K562 (cell line): ENCODE results near the gene SLC6A8. TPM values are rescaled to one million over a fixed set of nuclear protein-coding genes. Genes with fewer than 3 reads are reported as not detected.
A peak's percentile ranks its signal among the peaks of the same experiment; 100 is the strongest.

Experiments
- ATAC-seq: fragments of 200-7000 bp; cut with Tn5 transposase; 3 replicates; pipeline ENCODE4 v1.9.1; 2020; ENCODE audit warnings: moderate library complexity
- BruUV-seq: library from RNA; stranded (reverse); fragments of 400-500 nt; replicated peaks from 2 replicates; lab custom pipeline; 2021; lab: Mats Ljungman, UMichigan
- CTCF ChIA-PET: fragments of 300-600 bp; formaldehyde crosslinking; extraction: SDS; loops from one replicate; lab custom pipeline; 2021; ENCODE audit warnings: low intra/inter-chr PET ratio; lab: Yijun Ruan, JAX
- POLR2A ChIA-PET: fragments of 300-600, 350-650 bp; sonication (Branson Sonifier 250); formaldehyde crosslinking; extraction: SDS; loops from one replicate; lab custom pipeline; 2021; ENCODE audit warnings: antibody characterized with exemption, inconsistent platforms; lab: Yijun Ruan, JAX
- DNase-seq, 4 experiments: peaks; one replicate each; pipeline versions ENCODE4 v3.0.0 to v3.0.0-alpha.2; 2011 to 2018; ENCODE audit warnings: low spot score in 3 of 4, mixed read lengths in 3 of 4; ENCODE audit errors: extremely low read depth in 1 of 4
- FAIRE-seq: peaks from 2 replicates; lab custom pipeline; 2011; peaks lifted over from hg19 to GRCh38; lab: Jason Lieb, UNC
- H2AFZ ChIP-seq: 2 replicates; pipeline ENCODE4 v1.6.0; 2011; ENCODE audit warnings: low read depth, low read length, control low read depth, inconsistent platforms
- H3K27ac ChIP-seq: fragments of 200-600 bp; 3 replicates; pipeline ENCODE4 v1.8.0; 2011; ENCODE audit warnings: low read depth, mild to moderate bottlenecking, control low read depth, inconsistent platforms, low read length, moderate library complexity, mixed read lengths; ENCODE audit errors: extremely low read depth
- H3K27me3 ChIP-seq, 2 experiments: fragments of 300-600 bp in 1 of 2; 2 replicates in 1 of 2; 3 replicates in 1 of 2; pipeline versions ENCODE4 v1.6.0 to v1.8.0; 2011; ENCODE audit warnings: inconsistent platforms in 2 of 2, low read length in 2 of 2, mild to moderate bottlenecking in 1 of 2, mixed read lengths in 1 of 2, moderate library complexity in 1 of 2; ENCODE audit not compliant: control insufficient read depth in 2 of 2, insufficient read depth in 2 of 2
- H3K36me3 ChIP-seq: fragments of 300-600 bp; 3 replicates; pipeline ENCODE4 v1.8.0; 2011; ENCODE audit warnings: mild to moderate bottlenecking, low read length, inconsistent platforms; ENCODE audit not compliant: control insufficient read depth, insufficient read depth
- H3K4me1 ChIP-seq, 2 experiments: fragments of 200-600 bp in 1 of 2; replicated peaks in 1 of 2; 2 replicates in 1 of 2; 3 replicates in 1 of 2; pipeline versions ENCODE4 v1.5.1 to v1.8.0; 2011; ENCODE audit warnings: inconsistent platforms in 2 of 2, low read length in 2 of 2, mild to moderate bottlenecking in 1 of 2, mixed read lengths in 1 of 2, moderate library complexity in 1 of 2; ENCODE audit not compliant: control insufficient read depth in 2 of 2, insufficient read depth in 2 of 2
- H3K4me2 ChIP-seq: 2 replicates; pipeline ENCODE4 v1.6.1; 2011; ENCODE audit warnings: low read length, control low read depth, inconsistent platforms, mixed read lengths; ENCODE audit not compliant: insufficient read depth
- H3K4me3 ChIP-seq: fragments of 200-600 bp; sonication (generic), shearing (Covaris generic); 2 replicates; pipeline ENCODE4 v1.5.1; 2016; ENCODE audit warnings: control low read depth, inconsistent platforms
- H3K79me2 ChIP-seq: fragments of 200-600 bp; 3 replicates; pipeline ENCODE4 v1.8.0; 2011; ENCODE audit warnings: low read length, inconsistent platforms; ENCODE audit not compliant: control insufficient read depth, insufficient read depth
- H3K9ac ChIP-seq, 2 experiments: 2 replicates each; pipeline versions ENCODE4 v1.6.0 to v1.6.1; 2011; ENCODE audit warnings: low read depth in 2 of 2, low read length in 2 of 2, control low read depth in 1 of 2, inconsistent platforms in 1 of 2, mild to moderate bottlenecking in 1 of 2, mixed read lengths in 1 of 2; ENCODE audit not compliant: insufficient read depth in 1 of 2
- H3K9me1 ChIP-seq: one replicate; pipeline ENCODE4 v1.6.0; 2011; ENCODE audit warnings: inconsistent platforms, mild to moderate bottlenecking, low read length, moderate library complexity; ENCODE audit not compliant: control insufficient read depth, insufficient read depth
- H3K9me3 ChIP-seq: replicated peaks from 2 replicates; pipeline ENCODE4 v1.5.1; 2011; ENCODE audit warnings: low read depth, low read length, inconsistent platforms; ENCODE audit not compliant: control insufficient read depth, insufficient read depth
- H4K20me1 ChIP-seq: replicated peaks from 2 replicates; pipeline ENCODE4 v1.6.1; 2011; ENCODE audit warnings: low read length, inconsistent platforms, mixed read lengths; ENCODE audit not compliant: control insufficient read depth, insufficient read depth
- IRF2 ChIP-seq: sonication (generic); formaldehyde crosslinking; IDR thresholded peaks from 2 replicates; pipeline ENCODE4 v1.8.1; 2022; ENCODE audit warnings: mild to moderate bottlenecking, missing genetic modification reagents
- MXI1 ChIP-seq: IDR thresholded peaks from 2 replicates; pipeline ENCODE4 v1.6.1; 2011; ENCODE audit warnings: low read depth, mild to moderate bottlenecking, improper control_type of control experiment, low read length
- NFYB ChIP-seq: IDR thresholded peaks from 2 replicates; pipeline ENCODE4 v1.6.1; 2011; ENCODE audit warnings: mild to moderate bottlenecking, moderate library complexity; ENCODE audit not compliant: insufficient read length; ENCODE audit errors: extremely low read depth
- POLR2H ChIP-seq: IDR thresholded peaks from 2 replicates; pipeline ENCODE4 v1.6.1; 2016; ENCODE audit warnings: missing genetic modification characterization, low read depth, mild to moderate bottlenecking, control low read depth, missing compliant biosample characterization, moderate library complexity
- POLR3A ChIP-seq: IDR thresholded peaks from 2 replicates; pipeline ENCODE4 v1.6.1; 2011; ENCODE audit warnings: borderline replicate concordance, mild to moderate bottlenecking, moderate library complexity; ENCODE audit not compliant: insufficient read length, insufficient read depth; ENCODE audit errors: extremely low read depth
- ZNF77 ChIP-seq: fragments of 250-450 bp; sonication (Bioruptor Pico); IDR thresholded peaks from 2 replicates; pipeline ENCODE4 v1.5.0; 2020
- WGBS: fragments of 100-300 bp; shearing (Covaris generic); methylation state at CpG from one replicate; pipeline ENCODE4 v1.1.6; 2016; ENCODE audit warnings: low coverage, mixed read lengths; ENCODE audit not compliant: insufficient coverage; ENCODE audit errors: missing lambda C conversion rate; 5-methylcytosine and 5-hydroxymethylcytosine counted together
- in situ Hi-C: fragments of 300-500 bp; cut with MboI; formaldehyde crosslinking; loops from 4 replicates; pipeline ENCODE4 v1.15.0; 2018; ENCODE audit warnings: inconsistent platforms, mixed read lengths
- intact Hi-C: fragments of 100-400 bp; cut with micrococcal nuclease; formaldehyde crosslinking; loops from 2 replicates; pipeline ENCODE4 v1.14.2; 2022
- polyA plus RNA-seq, 8 experiments: library from polyadenylated mRNA; depleted of rRNA in 4 of 8; stranded (reverse) in 5 of 8; unstranded in 3 of 8; fragments of >200 nt; fragmentation: Nextera tagmentation in 2 of 8; fragmentation: Illumina TruSeq in 1 of 8; extraction: Ambion mirVana in 2 of 8; extraction: Trizol in 1 of 8; gene quantifications; 2 replicates each; pipeline versions ENCODE4 v1.2.1 to v1.2.3, GENCODE V29; 2011 to 2014; ENCODE audit warnings: inconsistent platforms in 1 of 8, missing spikeins in 1 of 8
- total RNA-seq, 7 experiments: library from RNA; depleted of rRNA in 6 of 7; stranded (reverse); fragments of >200 nt in 6 of 7; fragmentation: Illumina TruSeq in 2 of 7; extraction: Trizol in 2 of 7; gene quantifications; 2 replicates each; pipeline versions ENCODE4 v1.2.1 to v1.2.3, GENCODE V29; 2011 to 2021; ENCODE audit warnings: low replicate concordance in 1 of 7
- TF ChIP-seq, protein P1 (sequence below): sonication (generic); IDR thresholded peaks from 2 replicates; pipeline ENCODE4 v1.6.1; 2016
- TF ChIP-seq, protein P2 (sequence below): IDR thresholded peaks from 2 replicates; pipeline ENCODE4 v1.6.1; 2011; ENCODE audit warnings: borderline replicate concordance, low read depth, mild to moderate bottlenecking, moderate library complexity, low read length; ENCODE audit not compliant: insufficient read depth, poor library complexity, severe bottlenecking

Gene SLC6A8
- total and polyA plus RNA-seq, 9 of the 15 experiments (the other 6 are each of a cell fraction or from before 2014, with no cell fraction given) = 0.68 to 144 (median 34.3) TPM

DNA sequence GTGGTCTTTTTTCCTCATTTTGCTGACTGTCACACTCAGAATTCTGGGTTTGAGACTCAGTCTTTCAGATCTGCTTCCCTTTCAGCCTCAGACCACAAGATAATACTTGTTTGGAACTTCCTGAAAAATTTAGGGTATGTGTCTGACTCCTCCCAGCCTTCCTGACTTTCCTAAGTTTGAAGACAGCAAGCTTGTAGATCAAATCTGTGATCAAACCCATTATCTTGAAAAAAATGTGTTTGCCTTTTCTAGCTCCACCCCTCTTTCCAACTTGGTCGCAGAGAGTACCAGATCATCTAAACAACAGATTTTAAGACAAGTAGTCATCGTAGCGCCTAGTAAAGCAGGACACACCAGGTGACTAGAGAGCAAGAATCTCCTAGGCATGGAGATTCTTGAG is 26.5 kb downstream of the SLC6A8 start:
- Histone ChIP-seq H3K4me1 (peaks cover 0 to 6% of the 10 kb centered on the region in 2 experiments; a peak in 2 of 5 replicates), H3K9ac (no peak overlapping the region), H3K36me3 (peaks cover 80% of the 10 kb centered on the region; the same call in 2 of the 3 replicates), H3K27ac (no peak overlapping the region), H3K4me3 (no peak overlapping the region), H3K9me1 (peaks cover 3% of the 10 kb centered on the region), H3K27me3 (no peaks in the 10 kb centered on the region), H3K9me3 (no peaks in the 10 kb centered on the region), H3K4me2 (no peak overlapping the region), H3K79me2 (peaks cover 14% of the 10 kb centered on the region; the same call in 2 of the 3 replicates), H2AFZ (no peak overlapping the region), H4K20me1 (no peaks in the 10 kb centered on the region)
- FAIRE-seq (no peak), ATAC-seq (no peak), DNase-seq (no peak)
- ChIA-PET POLR2A (interaction anchor here (0.6 to 1.1 kb wide), 4 partner anchors 12 to 215 kb away, joined by 3 read pairs; no protein-coding TSS in a partner anchor), CTCF (interaction anchor here (0.7 kb wide), 1 partner anchor 239 kb away, joined by 3 read pairs; no protein-coding TSS in a partner anchor)
- intact Hi-C loops = no loop called here
- TF ChIP-seq, protein P1, sequence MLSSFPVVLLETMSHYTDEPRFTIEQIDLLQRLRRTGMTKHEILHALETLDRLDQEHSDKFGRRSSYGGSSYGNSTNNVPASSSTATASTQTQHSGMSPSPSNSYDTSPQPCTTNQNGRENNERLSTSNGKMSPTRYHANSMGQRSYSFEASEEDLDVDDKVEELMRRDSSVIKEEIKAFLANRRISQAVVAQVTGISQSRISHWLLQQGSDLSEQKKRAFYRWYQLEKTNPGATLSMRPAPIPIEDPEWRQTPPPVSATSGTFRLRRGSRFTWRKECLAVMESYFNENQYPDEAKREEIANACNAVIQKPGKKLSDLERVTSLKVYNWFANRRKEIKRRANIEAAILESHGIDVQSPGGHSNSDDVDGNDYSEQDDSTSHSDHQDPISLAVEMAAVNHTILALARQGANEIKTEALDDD = peak; percentile 57; the same call in 1 of the 2 replicates
- TF ChIP-seq, protein P2, sequence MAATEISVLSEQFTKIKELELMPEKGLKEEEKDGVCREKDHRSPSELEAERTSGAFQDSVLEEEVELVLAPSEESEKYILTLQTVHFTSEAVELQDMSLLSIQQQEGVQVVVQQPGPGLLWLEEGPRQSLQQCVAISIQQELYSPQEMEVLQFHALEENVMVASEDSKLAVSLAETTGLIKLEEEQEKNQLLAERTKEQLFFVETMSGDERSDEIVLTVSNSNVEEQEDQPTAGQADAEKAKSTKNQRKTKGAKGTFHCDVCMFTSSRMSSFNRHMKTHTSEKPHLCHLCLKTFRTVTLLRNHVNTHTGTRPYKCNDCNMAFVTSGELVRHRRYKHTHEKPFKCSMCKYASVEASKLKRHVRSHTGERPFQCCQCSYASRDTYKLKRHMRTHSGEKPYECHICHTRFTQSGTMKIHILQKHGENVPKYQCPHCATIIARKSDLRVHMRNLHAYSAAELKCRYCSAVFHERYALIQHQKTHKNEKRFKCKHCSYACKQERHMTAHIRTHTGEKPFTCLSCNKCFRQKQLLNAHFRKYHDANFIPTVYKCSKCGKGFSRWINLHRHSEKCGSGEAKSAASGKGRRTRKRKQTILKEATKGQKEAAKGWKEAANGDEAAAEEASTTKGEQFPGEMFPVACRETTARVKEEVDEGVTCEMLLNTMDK = no peak
- no peak for TF ChIP-seq IRF2 (CRISPR knock-in tag)
- no peak for TF ChIP-seq ZNF77 (CRISPR knock-in tag)
- no peak for TF ChIP-seq NFYB
- TF ChIP-seq MXI1 = no peak
- no peak for TF ChIP-seq POLR3A
- TF ChIP-seq POLR2H (tag) = no peak
- in situ Hi-C loops = no loop called here
- no TSS peak for BruUV-seq
- 51% methylated on average over 3 of the region's 3 CpGs for WGBS
